T-helper 2 cell treated with Interferon-gamma antibody and Interleukin-4, amounts not matched to agents 5 μg/mL and 100 μg/mL, for 36 hours (primary cell): ENCODE measurements around the gene SFXN2.

Source experiments
- DNase-seq: peaks from one replicate; pipeline ENCODE4 v3.0.0; 2021; ENCODE audit warnings: low spot score
- H3K27ac Mint-ChIP-seq: one replicate; pipeline ENCODE4 v1.8.0; 2021; ENCODE audit warnings: mild to moderate bottlenecking, mixed read lengths
- H3K27me3 Mint-ChIP-seq: one replicate; pipeline ENCODE4 v1.8.0; 2021; ENCODE audit warnings: low read depth, mixed read lengths
- H3K36me3 Mint-ChIP-seq: one replicate; pipeline ENCODE4 v1.8.0; 2021; ENCODE audit warnings: low read depth, mixed read lengths
- H3K4me1 Mint-ChIP-seq: one replicate; pipeline ENCODE4 v1.8.0; 2021; ENCODE audit warnings: low read depth, mixed read lengths
- H3K4me3 Mint-ChIP-seq: one replicate; pipeline ENCODE4 v1.8.0; 2022; ENCODE audit warnings: mild to moderate bottlenecking, moderate library complexity, mixed read lengths
- H3K9me3 Mint-ChIP-seq: one replicate; pipeline ENCODE4 v1.8.0; 2021; ENCODE audit warnings: mixed read lengths

Gene SFXN2

DNA sequence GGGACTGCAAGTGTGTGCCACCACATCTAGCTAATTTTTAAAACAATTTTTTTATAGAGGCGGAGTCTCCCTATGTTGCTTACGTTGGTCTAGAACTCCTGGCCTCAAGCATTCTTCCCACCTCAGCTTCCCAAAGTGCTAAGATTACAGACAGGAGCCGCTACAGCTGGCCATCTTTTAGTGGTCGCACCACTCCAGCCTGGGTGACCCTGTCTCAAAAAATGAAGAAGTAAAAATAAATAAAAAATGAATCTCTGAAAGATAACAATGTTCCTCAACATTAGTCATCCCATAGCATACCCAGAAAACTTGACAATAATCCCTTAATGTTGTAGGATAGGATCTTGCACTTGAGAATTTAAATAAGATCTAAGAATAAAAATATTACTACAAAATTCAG is 47.5 kb downstream of the SFXN2 start:
- Mint-ChIP-seq H3K27me3 (no peaks in the 10 kb centered on the region), H3K27ac (no peak overlapping the region), H3K36me3 (peaks cover 40% of the 10 kb centered on the region), H3K4me1 (peaks cover 22% of the 10 kb centered on the region), H3K9me3 (peaks cover 4% of the 10 kb centered on the region), H3K4me3 (no peak overlapping the region)
- no peak for DNase-seq

- H3K27me3 Mint-ChIP-seq, result no peaks in the 10 kb centered on the region
- H3K4me1 Mint-ChIP-seq, result peaks cover 25% of the 10 kb centered on the region
- no peak overlapping the region for H3K27ac Mint-ChIP-seq
- H3K36me3 Mint-ChIP-seq, result peaks cover 41% of the 10 kb centered on the region
- no peak overlapping the region for H3K4me3 Mint-ChIP-seq
- DNase-seq, result no peak
- H3K9me3 Mint-ChIP-seq, result peaks cover 4% of the 10 kb centered on the region
Observed at GRCh38 chr10:102762401-102763015, 48.1 kb downstream of the SFXN2 start.

DNA sequence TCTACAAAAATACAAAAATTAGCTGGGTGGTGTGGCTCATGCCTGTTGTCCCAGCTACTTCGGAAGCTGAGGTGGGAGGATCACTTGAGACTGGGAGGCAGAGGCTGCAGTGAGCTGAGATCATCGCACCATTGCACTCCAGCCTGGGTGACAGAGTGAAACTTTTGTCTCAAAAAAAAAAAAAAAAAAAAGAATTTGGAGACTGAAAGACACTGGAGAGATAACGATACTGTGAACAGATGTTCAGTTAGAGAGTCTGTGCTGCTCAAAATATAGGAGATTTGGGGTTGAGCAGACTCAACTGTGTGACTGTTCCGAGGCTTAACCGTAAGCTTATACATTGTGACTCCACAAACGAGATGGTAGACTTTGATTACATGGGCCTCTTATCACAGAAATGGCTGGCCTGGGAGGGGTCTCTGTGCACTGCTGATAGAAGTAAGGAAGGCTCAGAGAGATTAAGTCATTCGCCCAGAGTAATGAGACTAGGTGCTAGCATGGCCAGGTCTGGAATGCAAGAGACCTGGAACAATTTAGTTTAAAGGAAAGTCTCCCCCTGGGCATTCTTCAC is 48.7 kb downstream of the SFXN2 start:
- no peak for DNase-seq
- no peak overlapping the region for H3K27ac Mint-ChIP-seq
- peaks cover 4% of the 10 kb centered on the region for H3K9me3 Mint-ChIP-seq
- H3K36me3 Mint-ChIP-seq, result peaks cover 44% of the 10 kb centered on the region
- no peak overlapping the region for H3K4me3 Mint-ChIP-seq
- peaks cover 28% of the 10 kb centered on the region for H3K4me1 Mint-ChIP-seq
- no peaks in the 10 kb centered on the region for H3K27me3 Mint-ChIP-seq

- Mint-ChIP-seq H3K4me3 (no peak overlapping the region), H3K36me3 (peaks cover 34% of the 10 kb centered on the region), H3K27ac (no peak overlapping the region), H3K27me3 (no peaks in the 10 kb centered on the region), H3K4me1 (peaks cover 26% of the 10 kb centered on the region), H3K9me3 (peaks cover 4% of the 10 kb centered on the region)
- no peak for DNase-seq
Observed at GRCh38 chr10:102764470-102765161, 50.2 kb downstream of the SFXN2 start.

DNA sequence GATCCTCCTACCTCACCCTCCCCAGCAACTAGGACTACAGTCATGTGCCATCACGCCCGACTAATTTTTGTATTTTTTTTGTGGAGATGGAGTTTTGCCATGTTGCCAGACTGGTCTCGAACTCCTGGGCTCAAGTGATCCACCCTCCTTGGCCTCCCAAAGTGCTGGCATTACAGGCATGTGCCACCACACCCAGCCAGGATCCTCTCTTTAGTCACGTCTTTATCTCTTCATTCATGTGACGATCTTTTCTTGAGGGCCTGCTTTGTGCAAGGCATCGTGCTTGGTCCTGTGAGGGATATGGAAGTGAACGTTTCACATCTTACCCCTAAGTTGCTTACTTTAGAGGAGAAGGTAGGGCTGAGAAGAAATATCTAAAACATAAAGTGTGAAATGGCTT is 50.9 kb downstream of the SFXN2 start:
- Mint-ChIP-seq H3K4me3 (no peak overlapping the region), H3K9me3 (peaks cover 4% of the 10 kb centered on the region), H3K36me3 (peaks cover 28% of the 10 kb centered on the region), H3K27ac (no peak overlapping the region), H3K4me1 (peaks cover 34% of the 10 kb centered on the region), H3K27me3 (no peaks in the 10 kb centered on the region)
- DNase-seq, result no peak

- peaks cover 36% of the 10 kb centered on the region for H3K4me1 Mint-ChIP-seq
Observed at GRCh38 chr10:102767428-102768160, 53.2 kb downstream of the SFXN2 start.

GRCh38 chr10:102769375-102770107 is 55.1 kb downstream of the SFXN2 start:
- H3K9me3 Mint-ChIP-seq, result no peaks in the 10 kb centered on the region
- peak overlapping the region; percentile 16 for H3K4me3 Mint-ChIP-seq
- no peak for DNase-seq
- peak overlapping the region; percentile 53 for H3K27ac Mint-ChIP-seq
- H3K4me1 Mint-ChIP-seq, result peaks cover 42% of the 10 kb centered on the region
- no peaks in the 10 kb centered on the region for H3K27me3 Mint-ChIP-seq
- H3K36me3 Mint-ChIP-seq, result peaks cover 16% of the 10 kb centered on the region

More at GRCh38 chr10:102767428-102768160, 53.2 kb downstream of the SFXN2 start:
- Mint-ChIP-seq H3K27me3 (no peaks in the 10 kb centered on the region), H3K9me3 (no peaks in the 10 kb centered on the region), H3K27ac (no peak overlapping the region), H3K36me3 (peaks cover 20% of the 10 kb centered on the region), H3K4me3 (no peak overlapping the region)
- DNase-seq, result no peak

DNA sequence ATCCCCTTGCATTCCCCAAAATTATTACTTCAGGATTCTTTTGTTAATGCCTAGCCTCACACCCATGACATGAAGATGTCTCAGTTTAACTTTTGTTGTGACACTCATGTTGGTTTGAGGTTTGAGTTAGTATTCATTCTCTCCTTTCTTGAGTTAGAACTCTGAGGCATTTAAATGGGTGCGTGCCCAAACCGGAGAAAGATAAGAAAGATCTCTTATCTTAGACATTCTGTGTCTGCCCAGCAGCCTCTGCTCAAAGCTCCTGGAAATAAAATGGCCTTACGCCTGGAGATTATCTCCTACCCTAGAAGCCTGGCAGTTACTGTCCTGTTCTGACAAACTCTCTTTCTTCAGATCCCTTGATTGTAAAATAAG is 55.7 kb downstream of the SFXN2 start:
- H3K36me3 Mint-ChIP-seq, result peaks cover 14% of the 10 kb centered on the region
- H3K4me1 Mint-ChIP-seq, result peaks cover 43% of the 10 kb centered on the region
- no peaks in the 10 kb centered on the region for H3K9me3 Mint-ChIP-seq
- H3K27me3 Mint-ChIP-seq, result no peaks in the 10 kb centered on the region
- H3K27ac Mint-ChIP-seq, result peak overlapping the region; percentile 49
- DNase-seq, result peak; percentile 43
- H3K4me3 Mint-ChIP-seq, result peak overlapping the region; percentile 11

- no peak overlapping the region for H3K27ac Mint-ChIP-seq
Observed at GRCh38 chr10:102770792-102771191, 56.4 kb downstream of the SFXN2 start.

GRCh38 chr10:102773320-102773719 is 58.9 kb downstream of the SFXN2 start:
- DNase-seq, result no peak
- peaks cover 42% of the 10 kb centered on the region for H3K4me1 Mint-ChIP-seq
- H3K27ac Mint-ChIP-seq, result no peak overlapping the region
- H3K27me3 Mint-ChIP-seq, result no peaks in the 10 kb centered on the region
- peaks cover 2% of the 10 kb centered on the region for H3K36me3 Mint-ChIP-seq
- no peak overlapping the region for H3K4me3 Mint-ChIP-seq
- H3K9me3 Mint-ChIP-seq, result no peaks in the 10 kb centered on the region

More at GRCh38 chr10:102770792-102771191, 56.4 kb downstream of the SFXN2 start:
- Mint-ChIP-seq H3K27me3 (no peaks in the 10 kb centered on the region), H3K36me3 (peaks cover 7% of the 10 kb centered on the region), H3K4me3 (no peak overlapping the region), H3K9me3 (no peaks in the 10 kb centered on the region), H3K4me1 (peaks cover 49% of the 10 kb centered on the region)
- no peak for DNase-seq

DNA sequence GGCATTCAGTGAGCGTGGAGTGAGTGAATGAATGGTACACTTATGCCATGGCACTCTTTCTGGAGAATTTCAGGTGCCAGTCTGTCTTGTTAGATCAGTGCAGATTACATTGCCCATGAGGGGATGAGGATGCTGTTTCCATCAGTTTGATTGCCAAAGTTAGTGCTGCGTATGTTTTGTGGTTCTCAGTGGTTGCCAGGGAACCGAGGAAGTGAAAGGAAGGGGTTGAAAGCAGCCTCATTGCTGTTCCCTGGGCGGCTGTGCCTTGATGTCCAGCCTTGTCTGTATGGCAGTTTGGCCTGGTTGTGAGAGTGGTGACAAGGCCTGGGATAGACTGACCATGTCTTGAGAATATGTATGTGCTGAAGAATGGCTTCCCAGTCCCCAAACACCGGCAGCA is 59.5 kb downstream of the SFXN2 start:
- no peaks in the 10 kb centered on the region for H3K27me3 Mint-ChIP-seq
- no peak overlapping the region for H3K4me3 Mint-ChIP-seq
- H3K9me3 Mint-ChIP-seq, result no peaks in the 10 kb centered on the region
- H3K27ac Mint-ChIP-seq, result no peak overlapping the region
- H3K4me1 Mint-ChIP-seq, result peaks cover 42% of the 10 kb centered on the region
- DNase-seq, result no peak
- peaks cover 2% of the 10 kb centered on the region for H3K36me3 Mint-ChIP-seq

DNA sequence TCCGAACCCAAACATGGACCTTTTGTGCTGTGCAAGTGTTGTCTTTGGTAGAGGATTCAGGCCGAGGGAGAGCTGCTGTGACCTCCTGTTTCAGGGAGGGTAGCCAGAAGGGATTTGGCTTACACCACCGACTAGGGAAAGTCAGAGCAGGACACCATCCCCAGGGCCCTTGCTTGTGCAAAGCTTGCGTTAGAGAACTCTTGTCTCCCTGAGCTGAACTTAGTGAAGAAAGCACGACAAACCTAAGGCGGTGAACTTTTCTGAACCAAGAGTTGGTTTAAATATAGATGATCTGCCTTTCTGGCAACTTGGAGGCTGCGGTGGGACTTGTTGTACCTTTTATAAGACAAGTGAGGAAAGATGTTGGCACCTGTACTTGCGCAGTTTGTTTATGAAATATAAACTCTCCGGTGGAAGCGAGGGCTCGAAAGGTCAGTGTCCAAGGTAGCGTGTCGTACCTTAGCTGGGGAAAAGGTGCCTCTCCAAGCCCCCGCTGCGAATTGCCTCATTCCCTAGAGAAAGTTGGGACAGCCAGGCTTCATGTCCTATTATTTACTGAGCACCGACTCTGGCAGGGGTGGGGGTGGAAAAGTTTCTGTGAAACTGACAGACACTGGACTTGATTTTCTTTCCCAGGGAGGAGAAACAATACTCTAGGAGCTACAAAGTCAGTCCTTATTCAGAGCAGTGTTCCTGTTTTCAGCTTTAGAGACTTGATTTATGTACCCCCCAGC is 60.9 kb downstream of the SFXN2 start:
- H3K4me1 Mint-ChIP-seq, result peaks cover 29% of the 10 kb centered on the region
- H3K27me3 Mint-ChIP-seq, result no peaks in the 10 kb centered on the region
- DNase-seq, result no peak
- H3K36me3 Mint-ChIP-seq, result peaks cover 10% of the 10 kb centered on the region
- H3K9me3 Mint-ChIP-seq, result no peaks in the 10 kb centered on the region
- H3K4me3 Mint-ChIP-seq, result peak overlapping the region; percentile 17
- H3K27ac Mint-ChIP-seq, result no peak overlapping the region
